SK-N-MC (cell line): Measurements from ENCODE around the gene HLA-DOA.

Source experiments
- EZH2 ChIP-seq: fragments of 200-600 bp; sonication (generic); IDR thresholded peaks from one replicate; pipeline ENCODE4 v1.6.1; 2017; ENCODE audit warnings: antibody characterized with exemption
- FOXP2 ChIP-seq: optimal IDR thresholded peaks from 2 replicates; pipeline ENCODE3; 2011; ENCODE audit warnings: mild to moderate bottlenecking, moderate library complexity; ENCODE audit not compliant: insufficient read depth; ENCODE audit errors: extremely low read length, control extremely low read depth
- POLR2AphosphoS5 ChIP-seq: IDR thresholded peaks from 2 replicates; pipeline ENCODE4 v1.6.1; 2012; ENCODE audit warnings: mild to moderate bottlenecking, low read depth, low read length, borderline replicate concordance

DNA sequence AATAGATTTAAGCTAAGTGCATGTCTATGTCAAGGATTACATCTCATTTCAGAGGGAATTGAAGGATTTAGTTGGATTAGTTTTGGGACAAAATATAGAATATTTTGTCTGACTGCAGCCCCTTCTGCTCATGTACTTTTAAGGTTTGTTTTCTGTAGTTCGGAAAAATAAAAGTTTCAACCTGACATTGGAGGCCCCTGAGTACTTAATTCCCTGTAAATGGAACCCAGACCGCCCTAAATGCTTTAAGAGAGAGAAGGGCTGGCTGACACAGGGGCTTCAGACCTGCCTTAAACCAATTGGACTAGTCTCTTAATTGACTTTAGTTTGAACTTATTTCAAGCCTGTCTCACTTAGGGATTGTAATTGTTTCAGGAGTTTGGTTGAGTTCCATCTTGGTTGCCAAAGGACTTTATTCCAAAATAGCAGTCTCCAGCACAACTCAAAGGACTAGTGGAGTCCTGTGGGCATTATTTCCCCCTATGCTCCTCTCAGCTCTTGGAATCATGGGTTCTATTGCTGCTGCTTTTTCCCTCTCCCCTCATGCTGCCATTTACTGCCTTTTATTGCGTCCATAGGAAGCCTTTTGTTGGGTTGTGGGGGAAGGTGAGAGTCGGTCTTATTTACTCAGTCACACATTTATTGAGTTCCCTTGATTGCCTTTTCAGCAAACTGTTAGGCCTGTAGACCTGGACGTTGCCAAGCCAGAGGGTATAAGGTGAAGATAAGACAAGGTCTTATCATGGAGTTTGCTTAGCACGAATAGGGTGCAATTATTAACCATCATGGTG, 26.5 kb downstream of the HLA-DOA start:
- TF ChIP-seq EZH2 (no peak), POLR2AphosphoS5 (no peak; the same call in none of the 2 replicates), FOXP2 (no peak)
